ENCODE results near the gene TFPI2.

Gene TFPI2

DNA sequence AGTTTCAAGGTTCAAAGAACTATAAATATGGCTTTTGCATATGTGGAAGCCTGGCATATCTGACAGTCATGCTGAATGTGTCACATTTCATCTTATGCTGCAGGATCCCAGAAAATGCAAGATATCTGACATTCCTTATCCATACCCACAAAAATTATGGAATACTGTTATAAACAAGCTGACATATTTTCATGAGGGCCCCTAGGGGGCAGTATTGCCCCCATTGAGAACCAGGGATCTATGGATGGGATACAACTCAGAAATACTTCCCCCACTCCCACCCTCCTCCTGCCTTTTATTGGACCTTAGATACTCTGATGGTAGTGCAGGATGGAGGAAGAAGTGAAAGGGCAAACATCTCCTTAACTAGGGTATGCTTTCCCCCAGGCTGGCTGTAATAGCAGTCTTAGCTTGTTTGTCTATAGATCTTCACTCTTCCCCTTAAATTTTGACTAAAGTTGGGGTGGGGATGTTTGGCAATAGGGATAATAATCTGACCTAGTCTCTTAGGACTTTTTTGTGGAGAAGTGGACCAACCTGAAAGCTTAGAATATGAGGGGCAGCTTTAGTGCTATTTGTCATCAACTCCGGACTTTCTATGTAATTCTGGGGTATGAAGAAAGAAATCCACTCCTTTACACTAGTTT is 12.3 kb upstream of the TFPI2 start:
- Histone ChIP-seq H3K27ac (ENCODE audit: low read depth, low read length) (no peak overlapping the region), H3K36me3 (ENCODE audit: control insufficient read depth, insufficient read depth, low read length) (no peaks in the 10 kb centered on the region), H3K56ac (ENCODE audit: low read length) (no peak overlapping the region), H4K8ac (ENCODE audit: low read depth, low read length) (no peak overlapping the region), H3K4me2 (ENCODE audit: low read length) (no peak overlapping the region), H3K9ac (ENCODE audit: low read length) (no peak overlapping the region), H3K4me3 (ENCODE audit: low read length) (no peak overlapping the region), H3K27me3 (ENCODE audit: insufficient read depth, low read length, poor library complexity) (no peaks in the 10 kb centered on the region), H2BK5ac (ENCODE audit: low read length) (no peak overlapping the region), H2BK120ac (ENCODE audit: low read depth, low read length) (no peak overlapping the region), H3K79me2 (ENCODE audit: control insufficient read depth, insufficient read depth, low read length) (no peaks in the 10 kb centered on the region), H3K4ac (ENCODE audit: low read depth, low read length) (no peak overlapping the region), H2AK5ac (ENCODE audit: low read length) (no peak overlapping the region), H4K5ac (ENCODE audit: low read length) (no peak overlapping the region), H3K18ac (ENCODE audit: low read length) (no peak overlapping the region), H3K4me1 (ENCODE audit: control insufficient read depth, low read depth, low read length) (no peaks in the 10 kb centered on the region), H2BK15ac (replicated peaks; ENCODE audit: low read depth) (peak overlapping the region; percentile 19), H3K79me1 (ENCODE audit: low read length) (no peaks in the 10 kb centered on the region), H3K23ac (ENCODE audit: low read length) (no peak overlapping the region)
- WGBS (ENCODE audit: extremely low coverage, insufficient coverage, low lambda C conversion rate), result no CpG with 5 or more reads among the region's 1 CpG
- DNase-seq, result peak; percentile 77

DNA sequence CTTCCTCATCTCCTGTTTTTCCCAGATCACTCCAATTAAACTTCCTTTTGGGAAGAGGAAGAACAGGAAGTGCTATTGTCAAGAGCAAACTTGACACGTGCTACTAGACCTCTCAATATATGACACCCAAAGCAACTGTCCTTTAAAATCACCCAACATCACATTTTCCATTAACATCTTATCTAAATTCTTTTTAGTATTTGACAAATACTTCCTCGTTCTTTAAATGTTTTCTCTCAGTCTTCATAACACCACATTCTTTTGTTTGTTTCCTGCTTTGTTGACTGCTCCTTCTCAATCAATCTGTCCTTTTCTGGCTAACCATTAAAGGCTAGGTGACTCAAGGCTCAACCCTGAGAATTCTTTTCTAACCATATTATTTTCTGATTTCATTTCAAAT is 7.1 kb upstream of the TFPI2 start:
- no peak overlapping the region for H2BK5ac ChIP-seq (ENCODE audit: low read length)
- DNase-seq, result no peak
- no peak overlapping the region for H4K8ac ChIP-seq (ENCODE audit: low read depth, low read length)
- no peak overlapping the region for H3K56ac ChIP-seq (ENCODE audit: low read length)
- H3K27me3 ChIP-seq (ENCODE audit: insufficient read depth, low read length, poor library complexity), result no peaks in the 10 kb centered on the region
- no peaks in the 10 kb centered on the region for H3K79me1 ChIP-seq (ENCODE audit: low read length)
- H3K4me2 ChIP-seq (ENCODE audit: low read length), result no peak overlapping the region
- H3K4me1 ChIP-seq (ENCODE audit: control insufficient read depth, low read depth, low read length), result no peaks in the 10 kb centered on the region
- H2AK5ac ChIP-seq (ENCODE audit: low read length), result no peak overlapping the region
- no peak overlapping the region for H2BK15ac ChIP-seq (replicated peaks; ENCODE audit: low read depth)
- no peak overlapping the region for H2BK120ac ChIP-seq (ENCODE audit: low read depth, low read length)
- no peak overlapping the region for H3K23ac ChIP-seq (ENCODE audit: low read length)
- H3K18ac ChIP-seq (ENCODE audit: low read length), result no peak overlapping the region
- no peak overlapping the region for H3K27ac ChIP-seq (ENCODE audit: low read depth, low read length)
- H3K79me2 ChIP-seq (ENCODE audit: control insufficient read depth, insufficient read depth, low read length), result no peaks in the 10 kb centered on the region
- H3K4me3 ChIP-seq (ENCODE audit: low read length), result no peak overlapping the region
- WGBS (ENCODE audit: extremely low coverage, insufficient coverage, low lambda C conversion rate), result 100% methylated on average over 2 of the region's 2 CpGs
- no peak overlapping the region for H3K4ac ChIP-seq (ENCODE audit: low read depth, low read length)
- no peak overlapping the region for H4K5ac ChIP-seq (ENCODE audit: low read length)
- H3K36me3 ChIP-seq (ENCODE audit: control insufficient read depth, insufficient read depth, low read length), result no peaks in the 10 kb centered on the region
- no peak overlapping the region for H3K9ac ChIP-seq (ENCODE audit: low read length)

DNA sequence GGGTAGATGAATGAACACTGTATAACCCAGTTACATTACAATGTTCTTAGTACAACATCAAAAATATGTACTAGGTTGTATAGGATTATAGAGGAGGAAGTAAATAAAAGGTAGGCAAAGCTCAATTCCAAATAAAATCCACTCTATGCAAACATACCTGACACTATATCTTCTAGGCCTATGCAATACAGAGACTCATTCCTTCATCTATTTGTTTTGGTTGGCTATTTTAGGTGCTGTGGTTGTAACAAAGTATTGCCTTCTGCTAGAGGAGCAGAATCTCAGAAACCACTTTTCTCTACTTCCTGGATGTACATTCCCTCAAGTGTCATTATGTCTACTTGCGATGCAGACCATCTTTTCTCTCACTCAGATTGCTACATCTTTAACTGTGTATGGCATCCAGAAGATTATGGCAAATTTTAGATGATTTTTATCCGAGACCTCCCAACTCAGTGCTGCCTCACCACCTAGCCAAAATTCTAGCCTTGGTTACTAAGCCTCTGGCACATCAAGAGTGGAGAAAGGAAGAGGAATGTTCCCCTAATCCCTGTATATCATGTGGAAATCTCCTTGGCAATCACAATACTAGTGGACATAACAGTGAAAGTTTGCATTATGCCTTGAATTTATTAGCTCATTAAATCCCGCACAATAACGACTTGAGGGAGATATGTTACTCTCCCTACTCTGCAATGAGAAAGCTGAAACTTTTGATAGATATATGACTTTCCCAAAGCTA is 5.5 kb upstream of the TFPI2 start:
- Histone ChIP-seq H3K36me3 (ENCODE audit: control insufficient read depth, insufficient read depth, low read length) (no peaks in the 10 kb centered on the region), H4K8ac (ENCODE audit: low read depth, low read length) (no peak overlapping the region), H2BK15ac (replicated peaks; ENCODE audit: low read depth) (no peak overlapping the region), H3K4me2 (ENCODE audit: low read length) (no peak overlapping the region), H3K9ac (ENCODE audit: low read length) (no peak overlapping the region), H2BK120ac (ENCODE audit: low read depth, low read length) (no peak overlapping the region), H3K4me1 (ENCODE audit: control insufficient read depth, low read depth, low read length) (no peaks in the 10 kb centered on the region), H3K4me3 (ENCODE audit: low read length) (no peak overlapping the region), H2AK5ac (ENCODE audit: low read length) (no peak overlapping the region), H3K27me3 (ENCODE audit: insufficient read depth, low read length, poor library complexity) (no peaks in the 10 kb centered on the region), H4K5ac (ENCODE audit: low read length) (no peak overlapping the region), H2BK5ac (ENCODE audit: low read length) (no peak overlapping the region), H3K56ac (ENCODE audit: low read length) (no peak overlapping the region), H3K18ac (ENCODE audit: low read length) (no peak overlapping the region), H3K4ac (ENCODE audit: low read depth, low read length) (no peak overlapping the region), H3K79me1 (ENCODE audit: low read length) (no peaks in the 10 kb centered on the region), H3K23ac (ENCODE audit: low read length) (no peak overlapping the region), H3K27ac (ENCODE audit: low read depth, low read length) (no peak overlapping the region), H3K79me2 (ENCODE audit: control insufficient read depth, insufficient read depth, low read length) (no peaks in the 10 kb centered on the region)
- no CpG with 5 or more reads among the region's 4 CpGs for WGBS (ENCODE audit: extremely low coverage, insufficient coverage, low lambda C conversion rate)
- DNase-seq, result no peak

DNA sequence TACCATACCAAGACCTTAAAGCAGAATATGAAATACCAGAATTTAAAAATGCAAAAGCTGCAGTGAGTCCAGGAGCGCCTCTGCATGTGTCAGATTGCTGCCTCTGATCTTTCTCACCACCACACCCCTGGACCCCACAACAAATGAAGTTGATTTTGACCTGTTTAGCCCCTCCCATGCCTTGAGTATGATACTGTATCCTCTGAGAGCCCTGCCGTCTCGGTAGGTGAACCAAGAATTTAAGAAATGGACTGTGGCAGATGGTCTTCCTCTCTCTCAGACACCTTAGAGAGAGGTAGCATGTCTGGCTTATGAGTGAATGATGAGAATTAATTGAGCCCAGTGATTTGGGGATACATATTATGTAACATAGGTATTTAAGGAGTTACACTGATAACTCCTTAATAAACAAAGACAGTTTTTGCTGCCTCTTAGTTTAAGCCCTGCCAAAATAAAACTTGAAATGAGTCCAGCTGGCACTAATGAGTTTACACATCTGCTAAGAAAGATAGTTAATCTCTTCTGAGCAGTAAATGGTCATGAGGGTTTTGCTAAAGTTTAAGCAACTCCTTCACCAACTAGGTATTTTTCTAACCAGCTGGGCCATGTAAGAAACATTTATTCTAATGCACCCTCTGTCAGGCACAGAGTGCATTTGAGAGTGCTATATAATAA is 4.5 kb upstream of the TFPI2 start:
- Histone ChIP-seq H2BK120ac (ENCODE audit: low read depth, low read length) (no peak overlapping the region), H2BK15ac (replicated peaks; ENCODE audit: low read depth) (no peak overlapping the region), H4K8ac (ENCODE audit: low read depth, low read length) (no peak overlapping the region), H3K4ac (ENCODE audit: low read depth, low read length) (no peak overlapping the region), H3K18ac (ENCODE audit: low read length) (no peak overlapping the region), H3K4me1 (ENCODE audit: control insufficient read depth, low read depth, low read length) (no peaks in the 10 kb centered on the region), H3K23ac (ENCODE audit: low read length) (no peak overlapping the region), H3K4me3 (ENCODE audit: low read length) (no peak overlapping the region), H3K79me2 (ENCODE audit: control insufficient read depth, insufficient read depth, low read length) (no peaks in the 10 kb centered on the region), H3K4me2 (ENCODE audit: low read length) (no peak overlapping the region), H3K27ac (ENCODE audit: low read depth, low read length) (no peak overlapping the region), H4K5ac (ENCODE audit: low read length) (no peak overlapping the region), H3K56ac (ENCODE audit: low read length) (no peak overlapping the region), H3K79me1 (ENCODE audit: low read length) (no peaks in the 10 kb centered on the region), H2BK5ac (ENCODE audit: low read length) (no peak overlapping the region), H3K36me3 (ENCODE audit: control insufficient read depth, insufficient read depth, low read length) (no peaks in the 10 kb centered on the region), H3K27me3 (ENCODE audit: insufficient read depth, low read length, poor library complexity) (no peaks in the 10 kb centered on the region), H2AK5ac (ENCODE audit: low read length) (no peak overlapping the region), H3K9ac (ENCODE audit: low read length) (no peak overlapping the region)
- WGBS (ENCODE audit: extremely low coverage, insufficient coverage, low lambda C conversion rate), result no CpG with 5 or more reads among the region's 3 CpGs
- no peak for DNase-seq

DNA sequence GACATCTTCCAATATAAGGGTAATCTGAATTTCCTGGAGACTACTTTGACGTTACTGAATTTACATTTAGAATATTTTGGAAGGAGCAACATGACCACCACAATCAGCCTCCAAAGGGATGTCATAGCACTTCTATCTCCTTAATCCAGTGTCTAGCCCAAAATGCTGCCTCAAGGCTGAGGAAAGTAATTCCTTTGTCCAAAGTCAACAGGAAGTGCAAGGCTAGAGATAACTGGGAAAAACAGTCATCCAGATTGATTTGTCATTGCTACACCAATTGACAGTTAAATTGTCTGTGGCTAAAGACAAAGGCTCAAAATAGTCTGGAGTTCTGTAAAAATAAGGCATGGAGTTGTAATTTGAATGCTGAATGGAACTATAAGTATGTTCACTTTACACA is 3.9 kb upstream of the TFPI2 start:
- no peak overlapping the region for H3K23ac ChIP-seq (ENCODE audit: low read length)
- no CpG with 5 or more reads among the region's 1 CpG for WGBS (ENCODE audit: extremely low coverage, insufficient coverage, low lambda C conversion rate)
- H3K4me2 ChIP-seq (ENCODE audit: low read length), result no peak overlapping the region
- no peaks in the 10 kb centered on the region for H3K36me3 ChIP-seq (ENCODE audit: control insufficient read depth, insufficient read depth, low read length)
- no peak overlapping the region for H3K9ac ChIP-seq (ENCODE audit: low read length)
- H4K8ac ChIP-seq (ENCODE audit: low read depth, low read length), result no peak overlapping the region
- DNase-seq, result peak; percentile 16
- H3K4me1 ChIP-seq (ENCODE audit: control insufficient read depth, low read depth, low read length), result no peaks in the 10 kb centered on the region
- H2BK5ac ChIP-seq (ENCODE audit: low read length), result no peak overlapping the region
- no peaks in the 10 kb centered on the region for H3K79me1 ChIP-seq (ENCODE audit: low read length)
- no peaks in the 10 kb centered on the region for H3K79me2 ChIP-seq (ENCODE audit: control insufficient read depth, insufficient read depth, low read length)
- no peak overlapping the region for H3K56ac ChIP-seq (ENCODE audit: low read length)
- H3K18ac ChIP-seq (ENCODE audit: low read length), result no peak overlapping the region
- H3K27ac ChIP-seq (ENCODE audit: low read depth, low read length), result no peak overlapping the region
- H2AK5ac ChIP-seq (ENCODE audit: low read length), result no peak overlapping the region
- H3K4me3 ChIP-seq (ENCODE audit: low read length), result no peak overlapping the region
- H4K5ac ChIP-seq (ENCODE audit: low read length), result no peak overlapping the region
- H3K4ac ChIP-seq (ENCODE audit: low read depth, low read length), result no peak overlapping the region
- H2BK120ac ChIP-seq (ENCODE audit: low read depth, low read length), result no peak overlapping the region
- no peaks in the 10 kb centered on the region for H3K27me3 ChIP-seq (ENCODE audit: insufficient read depth, low read length, poor library complexity)
- no peak overlapping the region for H2BK15ac ChIP-seq (replicated peaks; ENCODE audit: low read depth)
